ENCODE results near the gene CNDP1. TPM values are rescaled to one million over a fixed set of nuclear protein-coding genes. Genes with fewer than 3 reads are reported as not detected.
A peak's percentile ranks its signal among the peaks of the same experiment; 100 is the strongest.

The CNDP1 gene
- total and polyA plus RNA-seq, 4 donors: 0.09 to 21.1 (median 5.8) TPM

- TF ChIP-seq REST (IDR thresholded peaks at IDR 0.05) (no peak), RXRA (IDR thresholded peaks at IDR 0.05) (no peak), SP1 (IDR thresholded peaks at IDR 0.05) (no peak), HNF4G (IDR thresholded peaks at IDR 0.05) (no peak), HNF4A (conservative IDR thresholded peaks at IDR 0.05) (no peak), TAF1 (conservative IDR thresholded peaks at IDR 0.05) (no peak), GABPA (IDR thresholded peaks at IDR 0.05 in 1 of 2, conservative IDR thresholded peaks at IDR 0.05 in 1 of 2) (no peak)
These were observed 5.0 kb downstream of the CNDP1 start (continued) for GRCh38 chr18:74539289-74539688.

- TF ChIP-seq SP1 (IDR thresholded peaks at IDR 0.05) (no peak), ATF3 (IDR thresholded peaks at IDR 0.05) (no peak), JUND (IDR thresholded peaks at IDR 0.05) (no peak), MAX (IDR thresholded peaks at IDR 0.05) (no peak), RXRA (IDR thresholded peaks at IDR 0.05) (no peak), ZBTB33 (IDR thresholded peaks at IDR 0.05) (no peak)
- no peak overlapping the region for H3K4me3 ChIP-seq (ENCODE audit: low read depth in 1 of 3, low read length in 3 of 3)
- peak overlapping the region; percentile 94 to 98 for H3K27ac ChIP-seq (ENCODE audit: low read depth in 1 of 2, low read length in 2 of 2)
- H3K4me1 ChIP-seq (ENCODE audit: control insufficient read depth in 4 of 4, insufficient read depth in 4 of 4, low read length in 3 of 4): peaks cover 20 to 43% (median 26%) of the 10 kb centered on the region in 4 donors
- H3K9ac ChIP-seq (ENCODE audit: low read depth in 1 of 2, low read length in 2 of 2): no peak overlapping the region
- DNase-seq (ENCODE audit: low spot score): no peak
- WGBS: 81% methylated on average over 20 of the region's 20 CpGs
- H3K9me3 ChIP-seq (ENCODE audit: control insufficient read depth in 4 of 4, low read length in 3 of 4): no peaks in the 10 kb centered on the region
- H3K27me3 ChIP-seq (ENCODE audit: control insufficient read depth in 4 of 4, insufficient read depth in 4 of 4, low read length in 3 of 4): no peaks in the 10 kb centered on the region
- H3K36me3 ChIP-seq (ENCODE audit: control insufficient read depth in 4 of 4, insufficient read depth in 3 of 4, low read depth in 1 of 4, low read length in 3 of 4): no peaks in the 10 kb centered on the region
These were observed 6.5 kb downstream of the CNDP1 start for GRCh38 chr18:74540652-74541421.

- H3K27me3 ChIP-seq (ENCODE audit: control insufficient read depth in 4 of 4, insufficient read depth in 4 of 4, low read length in 3 of 4): no peaks in the 10 kb centered on the region
- no peaks in the 10 kb centered on the region for H3K9me3 ChIP-seq (ENCODE audit: control insufficient read depth in 4 of 4, low read length in 3 of 4)
- peaks cover 20 to 43% (median 26%) of the 10 kb centered on the region in 4 donors for H3K4me1 ChIP-seq (ENCODE audit: control insufficient read depth in 4 of 4, insufficient read depth in 4 of 4, low read length in 3 of 4)
- 38% methylated on average over 15 of the region's 15 CpGs for WGBS
- H3K36me3 ChIP-seq (ENCODE audit: control insufficient read depth in 4 of 4, insufficient read depth in 3 of 4, low read depth in 1 of 4, low read length in 3 of 4): no peaks in the 10 kb centered on the region
- H3K9ac ChIP-seq (ENCODE audit: low read depth in 1 of 2, low read length in 2 of 2): peak overlapping the region in 1 of 2 donors; percentile 32
- H3K4me3 ChIP-seq (ENCODE audit: low read depth in 1 of 3, low read length in 3 of 3): peak overlapping the region; percentile 16 to 39 (median 18)
- DNase-seq (ENCODE audit: low spot score): peak; percentile 66
- peak overlapping the region; percentile 94 to 98 for H3K27ac ChIP-seq (ENCODE audit: low read depth in 1 of 2, low read length in 2 of 2)
- TF ChIP-seq SP1 (IDR thresholded peaks at IDR 0.05) (peak; percentile 100), ATF3 (IDR thresholded peaks at IDR 0.05) (peak; percentile 85), ZBTB33 (IDR thresholded peaks at IDR 0.05) (peak; percentile 91), NR2F2 (IDR thresholded peaks at IDR 0.05) (peak; percentile 88), CTCF (IDR thresholded peaks at IDR 0.05; ENCODE audit: low read depth, low read length, missing input control) (no peak), HNF4A (conservative IDR thresholded peaks at IDR 0.05) (peak; percentile 100)
These were observed 7.6 kb downstream of the CNDP1 start for GRCh38 chr18:74541703-74542555.
